ENCODE measurements around the gene ANAPC13.

- no peak for TF ChIP-seq CTCF (IDR thresholded peaks at IDR 0.05)
- no peak for TF ChIP-seq POLR2AphosphoS5 (IDR thresholded peaks at IDR 0.05)
- no peak for TF ChIP-seq POLR2A (IDR thresholded peaks at IDR 0.05)
These were observed 17.3 kb downstream of the ANAPC13 start for GRCh38 chr3:134468519-134468918.

Data from prostate gland (tissue), 2 donors.